Mesothelial cell of epicardium (in vitro differentiated cells): ENCODE results near the gene GLIS2. TPM values are rescaled to one million over a fixed set of nuclear protein-coding genes. Genes with fewer than 3 reads are reported as not detected.
A peak's percentile ranks its signal among the peaks of the same experiment; 100 is the strongest.

Experiments
- DNase-seq, 2 experiments: peaks; one replicate each; pipeline ENCODE4 v3.0.0; 2021; ENCODE audit warnings: low spot score in 2 of 2; ENCODE audit not compliant: unreplicated experiment in 2 of 2
- H3K27ac Mint-ChIP-seq: 2 replicates; pipeline ENCODE4 v1.8.0; 2021; ENCODE audit warnings: mixed read lengths
- H3K27me3 Mint-ChIP-seq: 2 replicates; pipeline ENCODE4 v1.8.0; 2021; ENCODE audit warnings: low read depth, mixed read lengths
- H3K36me3 Mint-ChIP-seq: 2 replicates; pipeline ENCODE4 v1.8.0; 2021; ENCODE audit warnings: mixed read lengths
- H3K4me1 Mint-ChIP-seq: 2 replicates; pipeline ENCODE4 v1.8.0; 2021; ENCODE audit warnings: mixed read lengths
- H3K4me3 Mint-ChIP-seq: 2 replicates; pipeline ENCODE4 v1.8.0; 2021; ENCODE audit warnings: mild to moderate bottlenecking, moderate library complexity, mixed read lengths
- H3K9me3 Mint-ChIP-seq: 2 replicates; pipeline ENCODE4 v1.8.0; 2021; ENCODE audit warnings: mixed read lengths
- CTCF ChIP-seq: fragments of 200-600 bp; sonication (generic); IDR thresholded peaks from one replicate; pipeline ENCODE4 v1.5.0; 2021; ENCODE audit warnings: antibody characterized with exemption; ENCODE audit not compliant: unreplicated experiment
- total RNA-seq: library from RNA; stranded (reverse); gene quantifications from 3 replicates; pipeline ENCODE4 v1.2.1, GENCODE V29; 2021

GLIS2 gene
- total RNA-seq, 1 donor from 2014 or later: 79.6 TPM

GRCh38 chr16:4298761-4299522 is 16.9 kb upstream of the GLIS2 start:
- Mint-ChIP-seq H3K36me3 (peaks cover 5% of the 10 kb centered on the region), H3K27me3 (no peaks in the 10 kb centered on the region), H3K4me3 (peak overlapping the region; percentile 57), H3K9me3 (no peaks in the 10 kb centered on the region), H3K4me1 (peaks cover 36% of the 10 kb centered on the region), H3K27ac (peak overlapping the region; percentile 100)
- peak; percentile 80 to 85 for DNase-seq
- no peak for TF ChIP-seq CTCF

GRCh38 chr16:4301177-4301576 is 14.7 kb upstream of the GLIS2 start:
- H3K36me3 Mint-ChIP-seq: peaks cover 5% of the 10 kb centered on the region
- H3K27me3 Mint-ChIP-seq: no peaks in the 10 kb centered on the region
- TF ChIP-seq CTCF: no peak
- peaks cover 32% of the 10 kb centered on the region for H3K4me1 Mint-ChIP-seq
- H3K4me3 Mint-ChIP-seq: no peak overlapping the region
- H3K9me3 Mint-ChIP-seq: no peaks in the 10 kb centered on the region
- H3K27ac Mint-ChIP-seq: peak overlapping the region; percentile 43
- DNase-seq: no peak

- Mint-ChIP-seq H3K27ac (peak overlapping the region; percentile 25), H3K4me3 (no peak overlapping the region), H3K9me3 (no peaks in the 10 kb centered on the region), H3K27me3 (no peaks in the 10 kb centered on the region), H3K36me3 (peaks cover 5% of the 10 kb centered on the region), H3K4me1 (peaks cover 40% of the 10 kb centered on the region)
- TF ChIP-seq CTCF: no peak
- no peak for DNase-seq
Observed at GRCh38 chr16:4301968-4302367, 13.9 kb upstream of the GLIS2 start.

- no peak for TF ChIP-seq CTCF
- no peak for DNase-seq
- H3K36me3 Mint-ChIP-seq: peaks cover 5% of the 10 kb centered on the region
- peak overlapping the region; percentile 24 for H3K4me3 Mint-ChIP-seq
- H3K4me1 Mint-ChIP-seq: peaks cover 31% of the 10 kb centered on the region
- H3K27me3 Mint-ChIP-seq: no peaks in the 10 kb centered on the region
- H3K9me3 Mint-ChIP-seq: no peaks in the 10 kb centered on the region
- peak overlapping the region; percentile 60 for H3K27ac Mint-ChIP-seq
Observed at GRCh38 chr16:4303973-4304372, 11.9 kb upstream of the GLIS2 start.

- Mint-ChIP-seq H3K27me3 (no peaks in the 10 kb centered on the region), H3K4me1 (peaks cover 35% of the 10 kb centered on the region), H3K4me3 (peak overlapping the region; percentile 83), H3K27ac (peak overlapping the region; percentile 99), H3K36me3 (no peaks in the 10 kb centered on the region), H3K9me3 (no peaks in the 10 kb centered on the region)
- no peak for TF ChIP-seq CTCF
- no peak for DNase-seq
Observed at GRCh38 chr16:4306470-4307214, 9.2 kb upstream of the GLIS2 start.
